Hepatocyte (in vitro differentiated cells): ENCODE measurements around the gene CLTCL1. TPM values are rescaled to one million over a fixed set of nuclear protein-coding genes. Genes with fewer than 3 reads are reported as not detected.

Source experiments
- DNase-seq: peaks from one replicate; pipeline ENCODE4 v3.0.0-alpha.2; 2016; ENCODE audit warnings: low spot score
- H2AFZ ChIP-seq: fragments of 200-600 bp; sonication (generic); 2 replicates; pipeline ENCODE4 v1.6.0; 2016; ENCODE audit warnings: antibody characterized with exemption, mild to moderate bottlenecking
- H3K27ac ChIP-seq: fragments of 200-600 bp; sonication (generic); 2 replicates; pipeline ENCODE4 v1.5.1; 2016; ENCODE audit warnings: mild to moderate bottlenecking
- H3K27me3 ChIP-seq: fragments of 200-600 bp; sonication (generic); 2 replicates; pipeline ENCODE4 v1.6.1; 2016
- H3K36me3 ChIP-seq: fragments of 200-600 bp; sonication (generic); replicated peaks from 2 replicates; pipeline ENCODE4 v1.5.1; 2016; ENCODE audit warnings: low read depth; ENCODE audit not compliant: insufficient read depth
- H3K4me1 ChIP-seq: fragments of 200-600 bp; sonication (generic); 2 replicates; pipeline ENCODE4 v1.5.1; 2016; ENCODE audit warnings: mild to moderate bottlenecking, moderate library complexity; ENCODE audit not compliant: insufficient read depth
- H3K4me2 ChIP-seq: fragments of 200-600 bp; sonication (generic); 2 replicates; pipeline ENCODE4 v1.6.0; 2016
- H3K4me3 ChIP-seq: fragments of 200-600 bp; sonication (generic); 2 replicates; pipeline ENCODE4 v1.5.1; 2016; ENCODE audit warnings: mild to moderate bottlenecking
- H3K79me2 ChIP-seq: fragments of 200-600 bp; sonication (generic); 2 replicates; pipeline ENCODE4 v1.6.0; 2017; ENCODE audit warnings: mild to moderate bottlenecking
- H3K9me2 ChIP-seq: fragments of 200-600 bp; sonication (generic); replicated peaks from 2 replicates; pipeline ENCODE4 v1.6.0; 2017; ENCODE audit warnings: mild to moderate bottlenecking; ENCODE audit not compliant: insufficient read depth
- H3K9me3 ChIP-seq: fragments of 200-600 bp; sonication (generic); 2 replicates; pipeline ENCODE4 v1.5.1; 2016; ENCODE audit warnings: low read depth, mild to moderate bottlenecking
- H4K20me1 ChIP-seq: fragments of 200-600 bp; sonication (generic); 2 replicates; pipeline ENCODE4 v1.6.0; 2016; ENCODE audit warnings: mild to moderate bottlenecking; ENCODE audit not compliant: insufficient read depth, poor library complexity, severe bottlenecking
- EZH2 ChIP-seq: fragments of 200-600 bp; sonication (generic); IDR thresholded peaks from 2 replicates; pipeline ENCODE4 v1.6.1; 2016; ENCODE audit warnings: antibody characterized with exemption, mild to moderate bottlenecking, borderline replicate concordance
- EZH2phosphoT487 ChIP-seq: fragments of 200-600 bp; sonication (generic); IDR thresholded peaks from one replicate; pipeline ENCODE4 v1.6.1; 2018; ENCODE audit warnings: antibody characterized with exemption, mild to moderate bottlenecking, low read depth, moderate library complexity; ENCODE audit not compliant: unreplicated experiment, severe bottlenecking
- WGBS: methylation state at CpG from one replicate; pipeline ENCODE4 v1.1.6; 2016; ENCODE audit warnings: low lambda C conversion rate; ENCODE audit errors: missing lambda C conversion rate; 5-methylcytosine and 5-hydroxymethylcytosine counted together
- polyA plus RNA-seq: library from polyadenylated mRNA; unstranded; fragments of >200 nt; fragmentation: Nextera tagmentation; extraction: Ambion mirVana; gene quantifications from 2 replicates; pipeline ENCODE4 v1.2.1, GENCODE V29; 2016
- total RNA-seq: library from RNA; depleted of rRNA; stranded (reverse); fragments of >200 nt; gene quantifications from 2 replicates; pipeline ENCODE4 v1.2.3, GENCODE V29; 2014
- TF ChIP-seq, protein P1 (sequence below): fragments of 200-600 bp; sonication (generic); IDR thresholded peaks from 2 replicates; pipeline ENCODE4 v1.5.1; 2016; ENCODE audit warnings: antibody characterized with exemption, mild to moderate bottlenecking; ENCODE audit not compliant: poor library complexity

CLTCL1 gene
- total and polyA plus RNA-seq, 2 experiments from 2014 or later: 2.2 to 3.7 TPM

- Histone ChIP-seq H3K4me1 (peaks cover 3% of the 10 kb centered on the region), H3K9me2 (no peaks in the 10 kb centered on the region), H2AFZ (no peak overlapping the region), H3K4me3 (no peak overlapping the region), H3K79me2 (no peaks in the 10 kb centered on the region), H3K36me3 (no peaks in the 10 kb centered on the region), H3K9me3 (no peaks in the 10 kb centered on the region), H4K20me1 (no peaks in the 10 kb centered on the region), H3K4me2 (no peak overlapping the region), H3K27me3 (no peaks in the 10 kb centered on the region), H3K27ac (no peak overlapping the region)
- WGBS: 91% methylated on average over 7 of the region's 7 CpGs
- TF ChIP-seq, protein P1, sequence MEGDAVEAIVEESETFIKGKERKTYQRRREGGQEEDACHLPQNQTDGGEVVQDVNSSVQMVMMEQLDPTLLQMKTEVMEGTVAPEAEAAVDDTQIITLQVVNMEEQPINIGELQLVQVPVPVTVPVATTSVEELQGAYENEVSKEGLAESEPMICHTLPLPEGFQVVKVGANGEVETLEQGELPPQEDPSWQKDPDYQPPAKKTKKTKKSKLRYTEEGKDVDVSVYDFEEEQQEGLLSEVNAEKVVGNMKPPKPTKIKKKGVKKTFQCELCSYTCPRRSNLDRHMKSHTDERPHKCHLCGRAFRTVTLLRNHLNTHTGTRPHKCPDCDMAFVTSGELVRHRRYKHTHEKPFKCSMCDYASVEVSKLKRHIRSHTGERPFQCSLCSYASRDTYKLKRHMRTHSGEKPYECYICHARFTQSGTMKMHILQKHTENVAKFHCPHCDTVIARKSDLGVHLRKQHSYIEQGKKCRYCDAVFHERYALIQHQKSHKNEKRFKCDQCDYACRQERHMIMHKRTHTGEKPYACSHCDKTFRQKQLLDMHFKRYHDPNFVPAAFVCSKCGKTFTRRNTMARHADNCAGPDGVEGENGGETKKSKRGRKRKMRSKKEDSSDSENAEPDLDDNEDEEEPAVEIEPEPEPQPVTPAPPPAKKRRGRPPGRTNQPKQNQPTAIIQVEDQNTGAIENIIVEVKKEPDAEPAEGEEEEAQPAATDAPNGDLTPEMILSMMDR: no peak
- TF ChIP-seq EZH2: no peak
- TF ChIP-seq EZH2phosphoT487: no peak
- no peak for DNase-seq
Observed at GRCh38 chr22:19275513-19275912, 16.0 kb downstream of the CLTCL1 start.

DNA sequence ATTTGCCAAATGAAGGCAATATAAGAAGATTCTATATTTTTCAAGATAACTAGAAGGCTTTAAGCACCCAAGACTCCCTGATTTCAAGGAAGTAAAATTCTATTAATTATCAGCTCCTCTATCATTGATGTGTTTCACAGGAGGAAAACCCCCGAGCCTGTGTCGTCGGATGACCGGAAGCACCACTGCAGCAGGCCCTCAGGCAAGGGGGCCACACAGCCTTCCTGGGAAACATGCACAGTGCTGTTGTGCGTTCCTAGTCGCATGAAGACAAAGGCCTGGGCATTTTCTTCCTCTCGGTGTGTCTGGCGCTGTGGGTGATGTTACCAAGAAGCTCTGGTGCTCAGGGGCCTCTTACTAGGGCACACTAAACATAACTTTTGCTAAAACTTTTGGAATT is 16.4 kb downstream of the CLTCL1 start:
- TF ChIP-seq EZH2phosphoT487 (no peak), EZH2 (no peak)
- TF ChIP-seq, protein P1: no peak
- Histone ChIP-seq H3K27ac (no peak overlapping the region), H3K4me2 (no peak overlapping the region), H3K9me3 (no peaks in the 10 kb centered on the region), H3K36me3 (no peaks in the 10 kb centered on the region), H4K20me1 (no peaks in the 10 kb centered on the region), H3K79me2 (no peaks in the 10 kb centered on the region), H3K4me3 (no peak overlapping the region), H2AFZ (no peak overlapping the region), H3K9me2 (no peaks in the 10 kb centered on the region), H3K4me1 (peaks cover 3% of the 10 kb centered on the region), H3K27me3 (no peaks in the 10 kb centered on the region)
- 92% methylated on average over 8 of the region's 8 CpGs for WGBS
- no peak for DNase-seq

- no peak overlapping the region for H2AFZ ChIP-seq
- no peaks in the 10 kb centered on the region for H3K36me3 ChIP-seq
- peak overlapping the region; percentile 74 for H3K27ac ChIP-seq
- H3K79me2 ChIP-seq: no peaks in the 10 kb centered on the region
- H3K4me3 ChIP-seq: no peak overlapping the region
- H4K20me1 ChIP-seq: no peaks in the 10 kb centered on the region
- no peaks in the 10 kb centered on the region for H3K9me3 ChIP-seq
- H3K9me2 ChIP-seq: no peaks in the 10 kb centered on the region
- WGBS: 70% methylated on average over 10 of the region's 10 CpGs
- H3K27me3 ChIP-seq: no peaks in the 10 kb centered on the region
- DNase-seq: peak; percentile 29
- TF ChIP-seq EZH2phosphoT487 (no peak), EZH2 (no peak)
- TF ChIP-seq, protein P1: no peak
- no peak overlapping the region for H3K4me2 ChIP-seq
- peaks cover 3% of the 10 kb centered on the region for H3K4me1 ChIP-seq
Observed at GRCh38 chr22:19271856-19272535, 19.5 kb downstream of the CLTCL1 start.
